Measurements from ENCODE around the gene VIPR2. TPM values are rescaled to one million over a fixed set of nuclear protein-coding genes. Genes with fewer than 3 reads are reported as not detected.

The VIPR2 gene
- total and polyA plus RNA-seq, 2 experiments from 2014 or later: 1.3 to 2.7 TPM

- Mint-ChIP-seq H3K9me3 (peaks cover 66% of the 10 kb centered on the region), H3K27ac (no peak overlapping the region), H3K27me3 (ENCODE audit: insufficient read depth, low read depth, poor library complexity) (peaks cover 3% of the 10 kb centered on the region), H3K4me1 (peaks cover 6% of the 10 kb centered on the region), H3K4me3 (no peak overlapping the region), H3K36me3 (ENCODE audit: low read depth) (peaks cover 2% of the 10 kb centered on the region; the same call in 1 of the 3 replicates)
- no peak for TF ChIP-seq EZH2 (IDR thresholded peaks at IDR 0.05; ENCODE audit: low read depth, unreplicated experiment)
- DNase-seq (ENCODE audit: low spot score) (no peak), ATAC-seq (no peak)
- no peak overlapping the region for H2AFZ ChIP-seq
- no peak overlapping the region for H3K4me2 ChIP-seq
- no peaks in the 10 kb centered on the region for H3K36me3 ChIP-seq (ENCODE audit: insufficient read depth)
- no peak overlapping the region for H3K4me3 ChIP-seq
- H3F3A ChIP-seq (replicated peaks; ENCODE audit: low read depth): no peaks in the 10 kb centered on the region
- H3K9me2 ChIP-seq (ENCODE audit: insufficient read depth): no peaks in the 10 kb centered on the region
- peaks cover 4% of the 10 kb centered on the region; the same call in 1 of the 2 replicates for H3K4me1 ChIP-seq (ENCODE audit: insufficient read depth)
- H3K79me2 ChIP-seq (replicated peaks; ENCODE audit: insufficient read depth): no peaks in the 10 kb centered on the region
- H4K20me1 ChIP-seq (replicated peaks; ENCODE audit: insufficient read depth): no peaks in the 10 kb centered on the region
- no peak overlapping the region for H3K27ac ChIP-seq (ENCODE audit: low read depth)
- H3K27me3 ChIP-seq (ENCODE audit: insufficient read depth): no peaks in the 10 kb centered on the region
Measured at GRCh38 chr7:159035571-159036073, 109.0 kb downstream of the VIPR2 start.

GRCh38 chr7:159034988-159035387, 109.7 kb downstream of the VIPR2 start:
- Histone ChIP-seq H3K4me2 (no peak overlapping the region), H3K9me2 (ENCODE audit: insufficient read depth) (no peaks in the 10 kb centered on the region), H3K36me3 (ENCODE audit: insufficient read depth) (no peaks in the 10 kb centered on the region), H3K4me1 (ENCODE audit: insufficient read depth) (peaks cover 4% of the 10 kb centered on the region; the same call in 1 of the 2 replicates), H3K4me3 (no peak overlapping the region), H3K27me3 (ENCODE audit: insufficient read depth) (no peaks in the 10 kb centered on the region), H3K27ac (ENCODE audit: low read depth) (no peak overlapping the region), H3K79me2 (replicated peaks; ENCODE audit: insufficient read depth) (no peaks in the 10 kb centered on the region), H4K20me1 (replicated peaks; ENCODE audit: insufficient read depth) (no peaks in the 10 kb centered on the region), H2AFZ (no peak overlapping the region), H3F3A (replicated peaks; ENCODE audit: low read depth) (no peaks in the 10 kb centered on the region)
- Mint-ChIP-seq H3K9me3 (peaks cover 60% of the 10 kb centered on the region), H3K4me1 (peaks cover 6% of the 10 kb centered on the region), H3K27ac (no peak overlapping the region), H3K27me3 (ENCODE audit: insufficient read depth, low read depth, poor library complexity) (peaks cover 5% of the 10 kb centered on the region), H3K4me3 (no peak overlapping the region), H3K36me3 (ENCODE audit: low read depth) (peaks cover 2% of the 10 kb centered on the region; the same call in 1 of the 3 replicates)
- DNase-seq (ENCODE audit: low spot score) (no peak), ATAC-seq (no peak)
- TF ChIP-seq EZH2 (IDR thresholded peaks at IDR 0.05; ENCODE audit: low read depth, unreplicated experiment) (no peak), NANOG (IDR thresholded peaks at IDR 0.05; ENCODE audit: borderline replicate concordance) (no peak), JUNB (IDR thresholded peaks at IDR 0.05; ENCODE audit: unreplicated experiment) (no peak), POLR2AphosphoS5 (IDR thresholded peaks at IDR 0.05; ENCODE audit: low read depth) (no peak), STAT1 (IDR thresholded peaks at IDR 0.05; ENCODE audit: unreplicated experiment) (no peak), REST (IDR thresholded peaks at IDR 0.05; ENCODE audit: unreplicated experiment) (no peak), CTCF (conservative IDR thresholded peaks at IDR 0.05; ENCODE audit: low read depth in 2 of 2) (no peak), ZNF331 (CRISPR knock-in tag; IDR thresholded peaks at IDR 0.05; ENCODE audit: low read depth) (no peak), CREB1 (CRISPR knock-in tag; IDR thresholded peaks at IDR 0.05; ENCODE audit: low read depth) (no peak)

Measured in GM23338 (cell line).